ENCODE data around the gene PDCD1.
"Not testable (repeated sequence)": the region's sequence is repeated elsewhere in the genome, so short reads cannot be mapped to it uniquely, and the experiment has no call there.

DNA sequence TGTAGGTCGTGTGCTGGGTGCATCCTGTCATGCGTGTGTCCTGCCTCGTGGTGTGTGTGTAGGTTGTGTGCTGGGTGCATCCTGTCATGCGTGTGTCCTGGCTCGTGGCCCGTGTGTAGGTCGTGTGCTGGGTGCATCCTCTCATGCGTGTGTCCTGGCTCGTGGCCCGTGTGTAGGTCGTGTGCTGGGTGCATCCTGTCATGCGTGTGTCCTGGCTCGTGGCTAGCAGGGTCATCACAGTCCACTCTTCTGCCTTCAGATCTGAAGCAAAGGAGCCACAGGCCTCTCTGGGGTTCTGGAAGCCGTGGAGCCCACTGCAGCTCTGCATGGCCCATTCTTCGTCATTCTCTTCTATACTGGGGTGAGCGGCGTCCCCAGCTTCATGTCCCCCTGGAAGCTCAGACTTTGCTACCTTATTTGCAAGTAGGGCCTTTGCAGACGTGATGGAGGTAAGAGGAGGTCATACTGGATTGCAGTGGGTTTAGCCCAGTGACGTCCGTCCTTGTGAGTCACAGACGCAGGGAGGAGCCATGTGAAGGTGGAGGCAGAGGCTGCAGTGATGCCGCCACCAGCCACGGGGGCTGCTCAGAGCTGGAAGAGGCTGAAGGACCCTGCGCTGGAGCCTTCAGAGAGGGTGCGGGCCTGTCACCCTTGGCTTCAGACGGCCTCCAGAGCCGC, 38.6 kb downstream of the PDCD1 start:
- TF ChIP-seq, protein P1, sequence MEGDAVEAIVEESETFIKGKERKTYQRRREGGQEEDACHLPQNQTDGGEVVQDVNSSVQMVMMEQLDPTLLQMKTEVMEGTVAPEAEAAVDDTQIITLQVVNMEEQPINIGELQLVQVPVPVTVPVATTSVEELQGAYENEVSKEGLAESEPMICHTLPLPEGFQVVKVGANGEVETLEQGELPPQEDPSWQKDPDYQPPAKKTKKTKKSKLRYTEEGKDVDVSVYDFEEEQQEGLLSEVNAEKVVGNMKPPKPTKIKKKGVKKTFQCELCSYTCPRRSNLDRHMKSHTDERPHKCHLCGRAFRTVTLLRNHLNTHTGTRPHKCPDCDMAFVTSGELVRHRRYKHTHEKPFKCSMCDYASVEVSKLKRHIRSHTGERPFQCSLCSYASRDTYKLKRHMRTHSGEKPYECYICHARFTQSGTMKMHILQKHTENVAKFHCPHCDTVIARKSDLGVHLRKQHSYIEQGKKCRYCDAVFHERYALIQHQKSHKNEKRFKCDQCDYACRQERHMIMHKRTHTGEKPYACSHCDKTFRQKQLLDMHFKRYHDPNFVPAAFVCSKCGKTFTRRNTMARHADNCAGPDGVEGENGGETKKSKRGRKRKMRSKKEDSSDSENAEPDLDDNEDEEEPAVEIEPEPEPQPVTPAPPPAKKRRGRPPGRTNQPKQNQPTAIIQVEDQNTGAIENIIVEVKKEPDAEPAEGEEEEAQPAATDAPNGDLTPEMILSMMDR (conservative IDR thresholded peaks at IDR 0.05; ENCODE audit: low read length) = not testable (repeated sequence)
- not testable (repeated sequence) for TF ChIP-seq EZH2phosphoT487 (IDR thresholded peaks at IDR 0.05; ENCODE audit: borderline replicate concordance)

All from Loucy (cell line).